GM19467 (cell line): ENCODE results near the gene CNKSR2.

Source experiments
- ATAC-seq: cut with Tn5 transposase; IDR thresholded peaks from one replicate; pipeline ENCODE4 v1.9.1; 2021; ENCODE audit warnings: mild to moderate bottlenecking, moderate library complexity; ENCODE audit not compliant: unreplicated experiment

Gene CNKSR2

GRCh38 chrX:21590012-21590776, 216.0 kb downstream of the CNKSR2 start:
- no peak for ATAC-seq

GRCh38 chrX:21606002-21606401, 231.8 kb downstream of the CNKSR2 start:
- no peak for ATAC-seq

GRCh38 chrX:21610168-21610567, 235.9 kb downstream of the CNKSR2 start:
- no peak for ATAC-seq

- ATAC-seq: no peak
Observed at GRCh38 chrX:21612154-21612553, 237.9 kb downstream of the CNKSR2 start.

GRCh38 chrX:21616386-21616785, 242.2 kb downstream of the CNKSR2 start:
- no peak for ATAC-seq

- no peak for ATAC-seq
Observed at GRCh38 chrX:21620234-21620633, 246.0 kb downstream of the CNKSR2 start.

- no peak for ATAC-seq
Observed at GRCh38 chrX:21623778-21624501, 249.7 kb downstream of the CNKSR2 start.

- no peak for ATAC-seq
Observed at GRCh38 chrX:21632027-21632426, 257.8 kb downstream of the CNKSR2 start.

- no peak for ATAC-seq
Observed at GRCh38 chrX:21638311-21638710, 264.1 kb downstream of the CNKSR2 start.

GRCh38 chrX:21639775-21640174, 265.6 kb downstream of the CNKSR2 start:
- no peak for ATAC-seq

- no peak for ATAC-seq
Observed at GRCh38 chrX:21645431-21645830, 271.2 kb downstream of the CNKSR2 start.

GRCh38 chrX:21645886-21646285, 271.7 kb downstream of the CNKSR2 start:
- no peak for ATAC-seq

GRCh38 chrX:21655901-21656586, 281.8 kb downstream of the CNKSR2 start:
- ATAC-seq: no peak

GRCh38 chrX:21656587-21657317, 282.5 kb downstream of the CNKSR2 start:
- no peak for ATAC-seq

- ATAC-seq: no peak
Observed at GRCh38 chrX:21657318-21658151, 283.3 kb downstream of the CNKSR2 start.

GRCh38 chrX:21658152-21658737, 284.0 kb downstream of the CNKSR2 start, which contains the start of gene KLHL34:
TSS of gene KLHL34 (minus strand) at chrX:21658330. CDS start at chrX:21657788, 542 bp downstream.
- ATAC-seq: no peak

- ATAC-seq: no peak
Observed at GRCh38 chrX:21658746-21659145, 284.5 kb downstream of the CNKSR2 start.

GRCh38 chrX:21659320-21659719, 285.1 kb downstream of the CNKSR2 start:
- no peak for ATAC-seq

GRCh38 chrX:21660156-21660555, 285.9 kb downstream of the CNKSR2 start:
- no peak for ATAC-seq

GRCh38 chrX:21661316-21661715, 287.1 kb downstream of the CNKSR2 start:
- ATAC-seq: no peak
